ENCODE measurements around the gene TPSB2. TPM values are rescaled to one million over a fixed set of nuclear protein-coding genes. Genes with fewer than 3 reads are reported as not detected.

Gene TPSB2
- total RNA-seq, 1 donor from 2014 or later: not detected

DNA sequence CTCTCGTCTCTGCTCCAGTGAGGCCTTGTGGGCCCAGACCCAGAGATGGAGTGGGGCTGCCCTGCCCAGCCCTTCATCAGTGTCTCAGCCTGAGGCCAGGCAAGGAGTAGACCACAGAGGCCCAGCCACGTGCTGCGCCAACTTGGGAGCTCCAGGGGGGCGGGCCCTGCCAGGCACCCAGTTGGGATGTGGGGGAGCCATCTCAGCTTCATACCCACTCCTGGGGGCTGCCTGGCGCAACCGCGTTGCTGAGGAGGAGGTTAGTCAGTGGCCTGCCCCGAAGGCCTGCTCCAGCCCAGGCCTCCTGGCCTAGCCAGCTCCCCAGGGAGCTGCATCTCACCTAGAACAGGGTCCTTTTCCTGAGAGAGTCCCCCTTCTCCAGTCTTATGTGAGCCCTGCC, 16.8 kb downstream of the TPSB2 start:
- no peak for DNase-seq (ENCODE audit: low read depth)
- TF ChIP-seq, protein P1, sequence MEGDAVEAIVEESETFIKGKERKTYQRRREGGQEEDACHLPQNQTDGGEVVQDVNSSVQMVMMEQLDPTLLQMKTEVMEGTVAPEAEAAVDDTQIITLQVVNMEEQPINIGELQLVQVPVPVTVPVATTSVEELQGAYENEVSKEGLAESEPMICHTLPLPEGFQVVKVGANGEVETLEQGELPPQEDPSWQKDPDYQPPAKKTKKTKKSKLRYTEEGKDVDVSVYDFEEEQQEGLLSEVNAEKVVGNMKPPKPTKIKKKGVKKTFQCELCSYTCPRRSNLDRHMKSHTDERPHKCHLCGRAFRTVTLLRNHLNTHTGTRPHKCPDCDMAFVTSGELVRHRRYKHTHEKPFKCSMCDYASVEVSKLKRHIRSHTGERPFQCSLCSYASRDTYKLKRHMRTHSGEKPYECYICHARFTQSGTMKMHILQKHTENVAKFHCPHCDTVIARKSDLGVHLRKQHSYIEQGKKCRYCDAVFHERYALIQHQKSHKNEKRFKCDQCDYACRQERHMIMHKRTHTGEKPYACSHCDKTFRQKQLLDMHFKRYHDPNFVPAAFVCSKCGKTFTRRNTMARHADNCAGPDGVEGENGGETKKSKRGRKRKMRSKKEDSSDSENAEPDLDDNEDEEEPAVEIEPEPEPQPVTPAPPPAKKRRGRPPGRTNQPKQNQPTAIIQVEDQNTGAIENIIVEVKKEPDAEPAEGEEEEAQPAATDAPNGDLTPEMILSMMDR (IDR thresholded peaks at IDR 0.05; ENCODE audit: insufficient read depth, low read length, severe bottlenecking): no peak
- no peaks in the 10 kb centered on the region for H3K27me3 ChIP-seq (ENCODE audit: control insufficient read depth, insufficient read depth, low read length)
- no peaks in the 10 kb centered on the region for H3K36me3 ChIP-seq (ENCODE audit: control insufficient read depth, insufficient read depth, low read length)
- no peak overlapping the region for H3K4me3 ChIP-seq (ENCODE audit: low read depth, low read length)
- no peak for FAIRE-seq

GRCh38 chr16:1212616-1213194, 17.3 kb downstream of the TPSB2 start:
- FAIRE-seq (no peak), DNase-seq (ENCODE audit: low read depth) (no peak)
- no peaks in the 10 kb centered on the region for H3K27me3 ChIP-seq (ENCODE audit: control insufficient read depth, insufficient read depth, low read length)
- TF ChIP-seq, protein P1 (IDR thresholded peaks at IDR 0.05; ENCODE audit: insufficient read depth, low read length, severe bottlenecking): no peak
- H3K4me3 ChIP-seq (ENCODE audit: low read depth, low read length): no peak overlapping the region
- H3K36me3 ChIP-seq (ENCODE audit: control insufficient read depth, insufficient read depth, low read length): no peaks in the 10 kb centered on the region

GRCh38 chr16:1211451-1212268, 18.3 kb downstream of the TPSB2 start:
- H3K27me3 ChIP-seq (ENCODE audit: control insufficient read depth, insufficient read depth, low read length): no peaks in the 10 kb centered on the region
- DNase-seq (ENCODE audit: low read depth): no peak
- no peak overlapping the region for H3K4me3 ChIP-seq (ENCODE audit: low read depth, low read length)
- FAIRE-seq: no peak
- no peaks in the 10 kb centered on the region for H3K36me3 ChIP-seq (ENCODE audit: control insufficient read depth, insufficient read depth, low read length)
- TF ChIP-seq, protein P1 (IDR thresholded peaks at IDR 0.05; ENCODE audit: insufficient read depth, low read length, severe bottlenecking): no peak

GRCh38 chr16:1210461-1210860, 19.5 kb downstream of the TPSB2 start:
- Histone ChIP-seq H3K27me3 (ENCODE audit: control insufficient read depth, insufficient read depth, low read length) (no peaks in the 10 kb centered on the region), H3K36me3 (ENCODE audit: control insufficient read depth, insufficient read depth, low read length) (no peaks in the 10 kb centered on the region), H3K4me3 (ENCODE audit: low read depth, low read length) (no peak overlapping the region)
- TF ChIP-seq, protein P1 (IDR thresholded peaks at IDR 0.05; ENCODE audit: insufficient read depth, low read length, severe bottlenecking): no peak
- FAIRE-seq (no peak), DNase-seq (ENCODE audit: low read depth) (no peak)

DNA sequence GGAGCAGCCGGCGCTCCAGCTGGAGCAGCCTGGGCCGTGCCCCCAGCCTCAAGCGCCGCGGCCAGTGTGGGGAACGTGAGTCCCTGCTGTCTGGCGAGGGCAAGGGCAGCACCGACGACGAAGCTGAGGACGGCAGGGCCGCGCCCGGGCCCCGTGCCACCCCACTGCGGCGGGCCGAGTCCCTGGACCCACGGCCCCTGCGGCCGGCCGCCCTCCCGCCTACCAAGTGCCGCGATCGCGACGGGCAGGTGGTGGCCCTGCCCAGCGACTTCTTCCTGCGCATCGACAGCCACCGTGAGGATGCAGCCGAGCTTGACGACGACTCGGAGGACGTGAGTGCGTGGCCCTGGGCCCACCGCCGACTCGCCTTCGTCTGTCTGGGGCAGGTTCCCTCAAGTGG, 20.9 kb downstream of the TPSB2 start:
- Histone ChIP-seq H3K27me3 (ENCODE audit: control insufficient read depth, insufficient read depth, low read length) (no peaks in the 10 kb centered on the region), H3K4me3 (ENCODE audit: low read depth, low read length) (no peak overlapping the region), H3K36me3 (ENCODE audit: control insufficient read depth, insufficient read depth, low read length) (no peaks in the 10 kb centered on the region)
- FAIRE-seq: no peak
- TF ChIP-seq, protein P1 (IDR thresholded peaks at IDR 0.05; ENCODE audit: insufficient read depth, low read length, severe bottlenecking): no peak
- no peak for DNase-seq (ENCODE audit: low read depth)

Measured in bronchial epithelial cell (primary cell).